Lower leg skin (tissue), 4 donors: Measurements from ENCODE around the gene SLC35D1. TPM values are rescaled to one million over a fixed set of nuclear protein-coding genes. Genes with fewer than 3 reads are reported as not detected.
A peak's percentile ranks its signal among the peaks of the same experiment; 100 is the strongest.

ENCODE experiments used
- DNase-seq, 2 donors: peaks; one replicate each; pipeline ENCODE4 v3.0.0-alpha.2; 2019; ENCODE audit warnings: low spot score in 2 of 2
- H3K4me3 ChIP-seq: fragments of 200-600 bp; sonication (generic); 2 replicates; pipeline ENCODE4 v1.5.1; 2017; ENCODE audit warnings: mild to moderate bottlenecking, low read depth; ENCODE audit not compliant: poor library complexity, severe bottlenecking
- CTCF ChIP-seq, 3 donors: fragments of 450-650 bp; IDR thresholded peaks; one replicate each; pipeline ENCODE4 v1.5.1; 2016; ENCODE audit warnings: antibody characterized with exemption in 3 of 3, mild to moderate bottlenecking in 3 of 3, moderate library complexity in 2 of 3
- POLR2A ChIP-seq, 2 donors: fragments of 450-650 bp; IDR thresholded peaks; one replicate each; pipeline ENCODE4 v1.6.1; 2016 to 2017; ENCODE audit warnings: antibody characterized with exemption in 2 of 2, mild to moderate bottlenecking in 1 of 2, moderate library complexity in 1 of 2
- WGBS, 2 donors: methylation state at CpG; one replicate each; pipeline ENCODE4 v1.1.5; 2018; 5-methylcytosine and 5-hydroxymethylcytosine counted together
- intact Hi-C: fragments of 100-400 bp; cut with DNase I; formaldehyde crosslinking; loops from one replicate; pipeline ENCODE4 v1.15.0; 2023; ENCODE audit warnings: low total_unique reads
- total RNA-seq, 4 donors: library from RNA; depleted of rRNA; stranded (reverse); fragments of >200 nt; gene quantifications; one replicate each; pipeline ENCODE4 v1.1.0, GENCODE V29; 2016

The SLC35D1 gene
- total RNA-seq, result 10 to 100 TPM; 11.4 to 13.6 (median 12.5) TPM

- intact Hi-C loops, result no loop called here
- DNase-seq, result peak; percentile 53 to 93
Observed at GRCh38 chr1:67053785-67054772, at the start of gene SLC35D1. TSS of gene SLC35D1 (minus strand) at chr1:67054148. CDS start at chr1:67054013, 135 bp downstream.

GRCh38 chr1:67103548-67103947 is 49.6 kb upstream of the SLC35D1 start:
- 88 to 91% methylated on average over 1 of the region's 1 CpG for WGBS, 2 donors
- TF ChIP-seq CTCF (IDR thresholded peaks at IDR 0.05), result no peak
- TF ChIP-seq POLR2A (IDR thresholded peaks at IDR 0.05), result no peak
- no peak for DNase-seq
- H3K4me3 ChIP-seq, result no peak overlapping the region
- intact Hi-C loops, result no loop called here

More at GRCh38 chr1:67053785-67054772, at the start of gene SLC35D1:
- peak within 1 kb of the TSS; percentile 81 for H3K4me3 ChIP-seq
- 1% methylated on average over 34 to 50 of the region's 73 CpGs for WGBS, 2 donors
- TF ChIP-seq POLR2A (IDR thresholded peaks at IDR 0.05) (no peak), CTCF (IDR thresholded peaks at IDR 0.05) (no peak)

- 35 to 47% methylated on average over 3 of the region's 3 CpGs for WGBS, 2 donors
- no peak overlapping the region for H3K4me3 ChIP-seq
- no peak for TF ChIP-seq POLR2A (IDR thresholded peaks at IDR 0.05)
- TF ChIP-seq CTCF (IDR thresholded peaks at IDR 0.05), result no peak
- DNase-seq, result no peak
- intact Hi-C loops, result no loop called here
Observed at GRCh38 chr1:67100833-67101232, 46.9 kb upstream of the SLC35D1 start.

- DNase-seq, result no peak
- intact Hi-C loops, result no loop called here
- no peak overlapping the region for H3K4me3 ChIP-seq
- TF ChIP-seq POLR2A (IDR thresholded peaks at IDR 0.05), result no peak
- no peak for TF ChIP-seq CTCF (IDR thresholded peaks at IDR 0.05)
Observed at GRCh38 chr1:67097305-67097704, 43.4 kb upstream of the SLC35D1 start.

- H3K4me3 ChIP-seq, result no peak overlapping the region
- 62 to 82% methylated on average over 2 of the region's 2 CpGs for WGBS, 2 donors
- no peak for DNase-seq
- TF ChIP-seq CTCF (IDR thresholded peaks at IDR 0.05), result no peak
- no peak for TF ChIP-seq POLR2A (IDR thresholded peaks at IDR 0.05)
- intact Hi-C loops, result no loop called here
Observed at GRCh38 chr1:67094191-67094590, 40.2 kb upstream of the SLC35D1 start.
